Upper lobe of left lung (tissue), 4 donors: ENCODE measurements around the gene UBAC1.

ENCODE experiments used
- CTCF ChIP-seq, 6 experiments: fragments of 450-650 bp in 4 of 6; fragments of 200-600 bp in 2 of 6; sonication (generic) in 2 of 6; IDR thresholded peaks; one replicate each; pipeline ENCODE4 v1.5.1; 2016 to 2019; ENCODE audit warnings: antibody characterized with exemption in 6 of 6
- EP300 ChIP-seq, 4 donors: sonication (generic); formaldehyde crosslinking; IDR thresholded peaks; one replicate each; pipeline ENCODE4 v1.5.1; 2017; ENCODE audit warnings: antibody characterized with exemption in 4 of 4, control low read depth in 2 of 4
- POLR2AphosphoS5 ChIP-seq, 2 donors: sonication (generic); formaldehyde crosslinking; IDR thresholded peaks; one replicate each; pipeline ENCODE4 v1.5.1; 2017; ENCODE audit warnings: antibody characterized with exemption in 2 of 2

- TF ChIP-seq CTCF (IDR thresholded peaks at IDR 0.05) (no peak), POLR2AphosphoS5 (IDR thresholded peaks at IDR 0.05) (no peak), EP300 (IDR thresholded peaks at IDR 0.05) (no peak)
Measured at GRCh38 chr9:136010176-136010575, 49.0 kb upstream of the UBAC1 start.
